ENCODE results near the gene FAM89B.

Gene FAM89B

DNA sequence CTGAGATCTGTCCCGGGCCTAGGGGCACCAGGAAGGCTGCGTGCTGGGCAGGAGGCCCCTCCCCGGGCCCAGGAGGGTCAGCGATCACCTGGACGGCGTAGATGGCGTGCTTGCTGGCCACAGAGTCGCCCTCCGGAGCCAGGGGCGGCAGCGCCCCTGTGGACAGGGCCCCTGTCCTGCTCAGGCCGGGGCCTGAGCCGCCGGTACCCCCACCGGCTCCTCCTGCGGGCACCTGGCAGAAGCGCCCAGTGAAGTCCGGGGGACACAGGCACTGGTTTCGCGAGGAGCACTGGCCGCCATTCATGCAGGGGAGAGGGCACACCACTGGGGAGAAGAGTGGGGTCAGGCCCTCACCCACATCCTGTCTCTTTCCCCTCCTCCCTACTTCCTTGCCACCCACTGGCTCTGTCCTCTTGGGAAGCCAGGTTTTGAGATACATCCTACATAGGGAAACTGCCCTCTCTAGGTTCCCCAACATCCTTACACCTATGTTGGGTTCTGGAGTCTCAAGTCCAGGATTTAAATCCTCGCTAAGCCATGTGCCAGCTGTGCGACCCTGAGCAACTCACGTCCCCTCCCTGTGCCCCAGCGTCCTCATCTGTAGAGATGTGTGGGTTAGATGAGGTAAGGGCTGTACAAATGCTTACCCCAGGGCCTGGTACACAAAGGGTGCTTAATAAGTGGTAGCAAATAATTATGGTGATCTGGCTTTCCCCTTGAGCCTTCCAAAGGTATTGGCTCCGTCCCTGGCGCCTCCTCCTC lies 18.1 kb upstream of the FAM89B start:
- Histone ChIP-seq H3K9ac (ENCODE audit: low read depth, low read length) (no peak overlapping the region), H3K27me3 (ENCODE audit: control insufficient read depth, insufficient read depth, low read length) (no peaks in the 10 kb centered on the region), H3K4me3 (ENCODE audit: low read length) (no peak overlapping the region), H3K36me3 (ENCODE audit: insufficient read depth, low read length) (peaks cover 25% of the 10 kb centered on the region), H3K4me2 (ENCODE audit: low read length) (peak overlapping the region; percentile 9), H3K9me3 (replicated peaks; ENCODE audit: low read length) (no peaks in the 10 kb centered on the region), H3K4me1 (ENCODE audit: control insufficient read depth, insufficient read depth, low read length) (peaks cover 48% of the 10 kb centered on the region)

DNA sequence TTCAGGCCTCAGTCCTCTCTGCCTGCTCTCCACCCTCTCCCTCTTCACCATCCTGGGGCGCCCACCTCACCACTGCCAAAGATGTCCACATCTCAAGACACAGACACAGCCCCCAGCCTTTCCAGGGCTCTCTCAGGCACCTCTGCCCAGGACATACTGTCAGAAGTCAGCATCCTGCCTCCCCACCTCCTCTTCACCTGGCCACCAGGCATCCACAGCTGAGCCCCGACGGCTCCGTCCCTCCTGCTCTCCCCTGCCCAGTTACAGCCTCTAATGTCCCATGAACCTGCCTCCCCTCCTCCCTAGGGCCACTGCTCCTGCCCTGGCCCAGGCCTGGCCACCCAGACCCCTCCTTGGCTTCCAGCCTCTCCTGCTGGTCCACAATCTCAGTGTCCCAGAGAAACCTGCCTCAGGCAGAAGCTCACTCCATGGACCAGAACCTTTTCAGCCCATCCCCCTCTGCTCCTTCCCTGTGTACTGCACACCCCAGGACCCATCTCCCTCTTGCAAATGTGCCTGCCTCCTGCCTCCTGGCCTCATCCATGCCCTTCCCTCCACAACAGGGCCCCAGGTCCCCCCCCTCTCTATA lies 17.4 kb upstream of the FAM89B start:
- Histone ChIP-seq H3K4me3 (ENCODE audit: low read length) (peak overlapping the region; percentile 56), H3K4me1 (ENCODE audit: control insufficient read depth, insufficient read depth, low read length) (peaks cover 55% of the 10 kb centered on the region), H3K36me3 (ENCODE audit: insufficient read depth, low read length) (peaks cover 22% of the 10 kb centered on the region), H3K9ac (ENCODE audit: low read depth, low read length) (no peak overlapping the region), H3K9me3 (replicated peaks; ENCODE audit: low read length) (no peaks in the 10 kb centered on the region), H3K4me2 (ENCODE audit: low read length) (peak overlapping the region; percentile 93), H3K27me3 (ENCODE audit: control insufficient read depth, insufficient read depth, low read length) (no peaks in the 10 kb centered on the region)

DNA sequence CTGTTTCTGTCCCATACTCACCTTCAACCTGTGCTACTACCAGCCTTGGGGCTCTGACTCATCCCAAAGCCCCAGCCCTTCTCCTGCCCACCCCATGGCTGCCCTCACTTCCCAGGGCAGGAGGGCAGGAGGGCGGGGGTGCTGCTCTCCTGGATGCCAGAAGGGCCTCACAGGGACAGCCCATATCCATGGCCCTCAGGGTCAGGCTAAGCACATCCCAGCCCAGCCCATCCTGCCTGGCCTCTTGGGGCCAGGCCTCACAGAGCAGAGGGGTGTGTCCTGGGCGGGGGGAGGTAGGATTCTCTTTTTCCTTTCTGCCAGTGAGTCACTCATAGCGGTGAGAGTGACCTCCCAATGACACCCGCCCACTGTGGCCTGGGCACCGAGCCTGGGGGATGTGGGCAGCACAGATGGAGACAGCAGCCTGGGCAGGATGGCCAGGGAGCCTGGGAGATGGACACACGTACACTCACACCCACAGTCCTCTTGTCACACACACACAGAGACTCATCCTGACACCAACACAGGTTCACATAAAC lies 16.6 kb upstream of the FAM89B start:
- peak overlapping the region; percentile 13 for H3K9ac ChIP-seq (ENCODE audit: low read depth, low read length)
- peaks cover 64% of the 10 kb centered on the region for H3K4me1 ChIP-seq (ENCODE audit: control insufficient read depth, insufficient read depth, low read length)
- peak overlapping the region; percentile 56 for H3K4me3 ChIP-seq (ENCODE audit: low read length)
- H3K27me3 ChIP-seq (ENCODE audit: control insufficient read depth, insufficient read depth, low read length), result no peaks in the 10 kb centered on the region
- H3K4me2 ChIP-seq (ENCODE audit: low read length), result peak overlapping the region; percentile 93
- no peaks in the 10 kb centered on the region for H3K9me3 ChIP-seq (replicated peaks; ENCODE audit: low read length)
- H3K36me3 ChIP-seq (ENCODE audit: insufficient read depth, low read length), result peaks cover 21% of the 10 kb centered on the region

DNA sequence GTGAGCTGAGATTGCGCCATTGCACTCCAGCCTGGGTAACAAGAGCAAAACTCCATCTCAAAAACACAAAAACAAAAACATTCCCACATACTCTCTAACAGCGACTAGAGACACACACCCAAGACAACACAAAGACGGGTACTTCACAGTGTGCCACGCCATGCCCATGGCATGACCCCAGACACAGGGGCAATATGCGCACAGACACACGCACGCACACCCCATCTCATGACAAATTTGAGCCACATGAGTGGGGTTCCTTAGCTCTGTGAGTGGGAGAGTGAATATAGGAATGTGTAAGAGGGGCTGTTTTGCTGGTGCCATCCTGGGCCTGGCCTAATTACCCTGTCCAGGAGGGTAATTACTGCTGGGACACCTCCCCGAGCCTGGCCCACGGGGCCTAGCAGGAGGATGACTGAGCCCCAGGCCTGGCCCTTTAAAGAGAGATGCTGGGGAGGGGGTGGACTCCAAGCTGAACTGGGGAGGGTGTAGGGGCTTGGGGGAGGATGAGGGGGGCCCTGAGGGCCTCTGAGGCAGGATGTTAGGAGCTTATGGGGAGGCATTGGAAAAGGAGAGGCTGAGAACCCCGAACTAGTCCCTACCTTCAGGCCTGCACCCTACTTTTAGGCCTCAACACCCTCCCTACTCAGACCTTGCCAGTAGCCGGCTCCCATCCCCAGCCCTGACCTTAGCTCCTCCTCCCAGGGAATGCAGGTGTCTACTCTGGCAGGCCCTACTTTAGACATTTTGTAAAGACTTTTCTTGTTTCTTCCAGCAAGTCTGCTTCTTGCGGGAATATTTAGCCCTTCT lies 15.7 kb upstream of the FAM89B start:
- Histone ChIP-seq H3K27me3 (ENCODE audit: control insufficient read depth, insufficient read depth, low read length) (no peaks in the 10 kb centered on the region), H3K4me2 (ENCODE audit: low read length) (peak overlapping the region; percentile 93), H3K9me3 (replicated peaks; ENCODE audit: low read length) (no peaks in the 10 kb centered on the region), H3K4me1 (ENCODE audit: control insufficient read depth, insufficient read depth, low read length) (peaks cover 66% of the 10 kb centered on the region), H3K9ac (ENCODE audit: low read depth, low read length) (peak overlapping the region; percentile 78), H3K4me3 (ENCODE audit: low read length) (peak overlapping the region; percentile 74), H3K36me3 (ENCODE audit: insufficient read depth, low read length) (peaks cover 12% of the 10 kb centered on the region)

DNA sequence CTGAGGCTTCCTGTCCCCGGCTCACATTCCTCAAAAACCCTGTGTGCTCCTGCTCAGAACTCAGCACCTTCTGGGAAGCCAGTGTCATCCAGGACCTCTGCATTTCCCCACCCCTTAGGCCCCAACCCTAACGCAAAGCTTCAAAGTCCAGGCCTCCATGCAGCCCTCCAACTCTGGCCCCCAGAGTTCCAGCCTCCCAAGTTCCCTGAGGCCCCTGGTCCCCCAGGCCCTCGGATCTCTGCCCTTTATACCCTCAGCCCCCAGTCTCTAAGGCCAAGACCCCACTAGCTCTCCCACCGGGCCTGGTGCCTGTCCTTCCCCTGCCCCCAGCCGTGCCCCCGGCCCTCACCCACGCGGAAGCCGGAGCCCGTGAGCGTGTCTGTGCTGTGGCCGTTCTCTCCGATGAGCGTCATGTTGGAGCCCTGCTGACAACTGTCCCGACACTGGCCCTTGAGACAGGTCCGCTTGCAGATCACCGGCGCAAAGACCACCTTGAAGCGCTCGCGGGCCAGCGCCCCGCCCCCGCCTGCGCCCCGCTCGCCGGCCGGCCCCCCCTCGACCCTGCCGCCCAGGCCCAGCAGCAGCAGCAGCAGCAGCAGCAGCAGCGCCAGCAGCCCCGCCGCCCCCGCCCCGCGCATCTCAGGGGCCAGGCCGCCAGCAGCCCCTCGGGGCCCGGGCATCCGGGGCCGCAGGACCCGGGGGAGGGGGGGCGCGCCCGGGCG lies 14.9 kb upstream of the FAM89B start:
- Histone ChIP-seq H3K4me2 (ENCODE audit: low read length) (peak overlapping the region; percentile 93), H3K9ac (ENCODE audit: low read depth, low read length) (peak overlapping the region; percentile 78), H3K36me3 (ENCODE audit: insufficient read depth, low read length) (peaks cover 4% of the 10 kb centered on the region), H3K4me1 (ENCODE audit: control insufficient read depth, insufficient read depth, low read length) (peaks cover 66% of the 10 kb centered on the region), H3K27me3 (ENCODE audit: control insufficient read depth, insufficient read depth, low read length) (no peaks in the 10 kb centered on the region), H3K9me3 (replicated peaks; ENCODE audit: low read length) (no peaks in the 10 kb centered on the region), H3K4me3 (ENCODE audit: low read length) (peak overlapping the region; percentile 74)

DNA sequence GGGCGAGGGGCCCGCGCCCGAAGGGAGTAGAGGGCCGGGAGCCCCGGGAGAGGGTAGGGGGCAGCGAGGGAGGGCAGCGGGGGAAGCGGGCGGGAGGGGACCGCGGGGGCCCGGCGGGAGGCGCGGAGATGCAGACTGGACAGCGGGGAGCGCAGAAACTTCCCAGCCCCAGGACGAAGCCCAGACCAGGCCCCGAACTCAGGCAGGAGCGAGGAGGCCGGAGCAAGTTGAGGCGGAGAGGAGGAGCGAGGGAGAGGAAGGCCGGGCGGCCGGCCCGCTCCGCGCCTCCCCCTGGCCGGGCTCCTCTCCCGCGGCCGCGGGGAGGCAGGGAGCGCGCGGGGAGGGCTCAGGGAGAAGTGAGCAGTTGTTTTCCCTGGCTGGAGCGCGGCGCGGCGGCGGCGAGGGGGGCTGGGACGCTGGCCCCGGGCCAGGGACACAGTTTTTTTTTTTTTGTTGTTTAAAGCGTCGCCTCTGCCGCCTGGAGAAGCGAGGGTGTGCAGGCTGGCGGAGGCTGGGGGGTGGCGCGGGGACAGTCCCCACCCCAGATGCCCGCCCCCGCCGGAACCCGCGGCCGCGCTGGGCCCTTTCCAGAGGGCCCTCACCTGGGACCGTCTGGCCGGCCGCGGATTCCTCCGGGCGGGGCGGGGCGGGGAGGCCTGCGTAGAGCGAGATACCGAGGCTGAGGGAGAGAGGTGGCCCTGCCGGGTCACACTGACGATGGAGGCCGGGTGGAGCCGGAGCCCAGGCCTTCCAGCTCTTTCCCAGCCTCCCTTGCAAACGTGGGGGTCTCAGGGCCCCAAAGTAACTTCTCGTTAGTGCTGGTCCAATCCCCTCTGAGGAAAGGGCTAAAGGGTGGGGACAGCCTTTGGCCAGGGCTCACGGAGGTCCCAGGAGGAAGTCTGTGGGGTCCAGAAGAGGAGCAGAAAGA lies 14.1 kb upstream of the FAM89B start, which contains the start of gene LTBP3:
TSS of gene LTBP3 (minus strand) at position 358 of the 928 bp plus-strand sequence. CDS start 400 bp downstream, outside the sequence.
- peak within 1 kb of the TSS; percentile 78 for H3K9ac ChIP-seq (ENCODE audit: low read depth, low read length)
- peaks cover 66% of the 10 kb centered on the region for H3K4me1 ChIP-seq (ENCODE audit: control insufficient read depth, insufficient read depth, low read length)
- H3K9me3 ChIP-seq (replicated peaks; ENCODE audit: low read length), result no peaks in the 10 kb centered on the region
- H3K4me2 ChIP-seq (ENCODE audit: low read length), result peak within 1 kb of the TSS; percentile 93
- H3K27me3 ChIP-seq (ENCODE audit: control insufficient read depth, insufficient read depth, low read length), result no peaks in the 10 kb centered on the region
- H3K36me3 ChIP-seq (ENCODE audit: insufficient read depth, low read length), result no peaks in the 10 kb centered on the region
- peak within 1 kb of the TSS; percentile 74 for H3K4me3 ChIP-seq (ENCODE audit: low read length)

DNA sequence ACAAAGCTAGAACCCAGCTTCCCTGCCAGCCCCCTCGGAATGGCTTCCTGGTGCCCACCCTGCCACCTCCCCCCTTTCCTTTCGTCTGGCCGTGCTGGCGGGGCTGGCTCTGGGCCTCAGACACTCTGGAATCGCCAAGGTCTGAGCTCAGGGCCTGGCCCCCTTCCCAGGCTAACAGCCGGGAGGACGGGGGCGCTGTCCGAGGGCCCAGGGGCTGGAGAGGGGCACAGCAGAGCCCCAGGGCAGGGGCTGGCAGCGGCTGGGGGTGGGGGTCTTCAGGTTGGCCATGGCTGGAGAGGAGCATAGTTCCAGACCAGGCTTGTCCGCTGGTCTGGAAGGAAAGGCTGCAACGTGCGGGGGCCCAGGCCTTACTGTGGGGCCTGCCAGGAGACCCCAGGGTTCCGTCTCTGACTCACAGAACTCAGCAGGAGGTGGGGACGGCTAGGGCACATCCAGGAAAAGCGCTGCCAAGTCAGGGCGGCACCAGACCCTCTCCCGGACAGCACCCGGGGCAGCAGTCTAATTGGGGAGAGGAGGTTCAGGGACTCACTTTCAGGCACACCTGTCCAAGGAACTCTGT lies 13.3 kb upstream of the FAM89B start:
- Histone ChIP-seq H3K27me3 (ENCODE audit: control insufficient read depth, insufficient read depth, low read length) (no peaks in the 10 kb centered on the region), H3K9ac (ENCODE audit: low read depth, low read length) (peak overlapping the region; percentile 75), H3K4me3 (ENCODE audit: low read length) (peak overlapping the region; percentile 57), H3K4me2 (ENCODE audit: low read length) (peak overlapping the region; percentile 93), H3K4me1 (ENCODE audit: control insufficient read depth, insufficient read depth, low read length) (peaks cover 63% of the 10 kb centered on the region), H3K9me3 (replicated peaks; ENCODE audit: low read length) (no peaks in the 10 kb centered on the region), H3K36me3 (ENCODE audit: insufficient read depth, low read length) (no peaks in the 10 kb centered on the region)

DNA sequence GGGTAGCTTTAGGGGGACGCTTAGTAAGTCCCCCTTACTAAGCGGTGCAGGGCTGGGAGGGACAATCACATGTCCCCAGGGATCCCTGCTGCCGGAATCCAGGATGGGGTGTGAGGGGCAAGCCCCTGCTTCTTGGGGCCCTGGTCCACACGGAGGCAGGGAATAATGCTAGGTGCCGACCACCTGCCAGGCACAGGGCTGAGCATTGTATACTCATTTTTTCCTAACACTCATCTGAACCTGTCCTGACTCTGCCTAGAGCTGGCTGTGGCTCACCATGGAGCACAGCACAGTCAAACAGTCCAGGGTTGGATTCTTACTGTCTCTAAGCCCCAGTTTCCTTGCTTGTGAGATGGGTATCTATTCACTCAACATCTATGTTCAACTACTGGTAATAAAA lies 12.8 kb upstream of the FAM89B start:
- peak overlapping the region; percentile 75 for H3K9ac ChIP-seq (ENCODE audit: low read depth, low read length)
- H3K4me3 ChIP-seq (ENCODE audit: low read length), result peak overlapping the region; percentile 57
- H3K27me3 ChIP-seq (ENCODE audit: control insufficient read depth, insufficient read depth, low read length), result no peaks in the 10 kb centered on the region
- no peaks in the 10 kb centered on the region for H3K9me3 ChIP-seq (replicated peaks; ENCODE audit: low read length)
- H3K36me3 ChIP-seq (ENCODE audit: insufficient read depth, low read length), result no peaks in the 10 kb centered on the region
- peak overlapping the region; percentile 93 for H3K4me2 ChIP-seq (ENCODE audit: low read length)
- H3K4me1 ChIP-seq (ENCODE audit: control insufficient read depth, insufficient read depth, low read length), result peaks cover 58% of the 10 kb centered on the region

DNA sequence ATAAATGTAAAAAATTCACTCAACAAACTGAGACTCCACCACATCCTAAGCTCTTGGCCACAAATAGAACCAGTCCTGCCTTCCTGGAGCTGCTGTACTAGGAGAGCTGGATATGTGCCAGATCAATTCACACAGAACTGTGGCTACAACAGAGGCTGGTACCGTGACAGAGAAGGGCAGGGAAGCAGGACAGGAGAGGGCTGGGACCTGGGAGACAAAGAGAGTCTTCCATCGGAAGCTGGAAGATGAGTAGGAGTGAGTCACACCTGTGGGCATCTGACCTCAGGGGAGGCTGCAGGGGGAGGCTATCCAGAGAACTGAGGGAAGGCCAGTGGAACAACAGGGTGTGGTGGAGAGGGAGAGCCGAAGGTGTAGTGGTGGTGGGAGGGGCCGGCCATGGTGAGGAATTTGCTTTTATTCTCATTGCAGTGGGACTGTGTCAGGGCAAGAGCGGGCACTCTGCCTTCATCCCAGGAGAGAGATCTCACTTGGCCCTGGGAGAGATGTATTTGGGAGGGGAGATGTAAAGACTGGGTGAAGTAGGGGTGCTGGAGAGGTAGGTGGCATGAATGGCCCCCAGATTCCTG lies 12.3 kb upstream of the FAM89B start:
- Histone ChIP-seq H3K27me3 (ENCODE audit: control insufficient read depth, insufficient read depth, low read length) (no peaks in the 10 kb centered on the region), H3K4me1 (ENCODE audit: control insufficient read depth, insufficient read depth, low read length) (peaks cover 53% of the 10 kb centered on the region), H3K36me3 (ENCODE audit: insufficient read depth, low read length) (no peaks in the 10 kb centered on the region), H3K4me3 (ENCODE audit: low read length) (no peak overlapping the region), H3K9ac (ENCODE audit: low read depth, low read length) (no peak overlapping the region), H3K9me3 (replicated peaks; ENCODE audit: low read length) (no peaks in the 10 kb centered on the region), H3K4me2 (ENCODE audit: low read length) (peak overlapping the region; percentile 52)
